SK-N-SH (cell line): ENCODE measurements around the gene FTO. TPM values are rescaled to one million over a fixed set of nuclear protein-coding genes. Genes with fewer than 3 reads are reported as not detected.

ENCODE experiments used
- CTCF ChIA-PET: fragments of 300-600, 350-600 bp; formaldehyde crosslinking; extraction: SDS; loops from one replicate; lab custom pipeline; 2021; lab: Yijun Ruan, JAX
- POLR2A ChIA-PET: fragments of 350-600 bp; sonication (Branson Sonifier 250); formaldehyde crosslinking; extraction: SDS; loops from one replicate; lab custom pipeline; 2020; ENCODE audit warnings: antibody characterized with exemption, inconsistent platforms; lab: Yijun Ruan, JAX
- DNase-seq: peaks from one replicate; pipeline ENCODE4 v3.0.0; 2012
- H2AFZ ChIP-seq: fragments of 200-600 bp; sonication (generic); 2 replicates; pipeline ENCODE4 v1.8.1; 2016; ENCODE audit warnings: antibody characterized with exemption, mild to moderate bottlenecking, low read depth
- H3F3A ChIP-seq: fragments of 200-600 bp; sonication (generic); replicated peaks from 2 replicates; pipeline ENCODE3; 2016; ENCODE audit warnings: antibody characterized with exemption, mild to moderate bottlenecking; ENCODE audit not compliant: insufficient read depth
- H3K27ac ChIP-seq, 2 experiments: fragments of 200-500 bp in 1 of 2; fragments of 200-600 bp in 1 of 2; sonication (Bioruptor generic) in 1 of 2; sonication (generic), shearing (Covaris generic) in 1 of 2; 2 replicates each; pipeline versions ENCODE4 v1.5.1 to v1.6.1; 2014 to 2016; ENCODE audit warnings: low read depth in 2 of 2, inconsistent platforms in 1 of 2, low read length in 1 of 2, mild to moderate bottlenecking in 1 of 2, mixed read lengths in 1 of 2
- H3K27me3 ChIP-seq: fragments of 200-600 bp; sonication (generic), shearing (Covaris generic); 2 replicates; pipeline ENCODE4 v1.6.1; 2016; ENCODE audit warnings: mixed run types; ENCODE audit not compliant: insufficient read depth
- H3K36me3 ChIP-seq, 2 experiments: fragments of 200-500 bp in 1 of 2; fragments of 200-600 bp in 1 of 2; sonication (Bioruptor generic) in 1 of 2; sonication (generic) in 1 of 2; replicated peaks in 1 of 2; 2 replicates each; pipeline versions ENCODE3 to v1.5.1; 2014 to 2016; ENCODE audit warnings: low read length in 1 of 2, mild to moderate bottlenecking in 1 of 2; ENCODE audit not compliant: insufficient read depth in 2 of 2, control insufficient read depth in 1 of 2
- H3K4me1 ChIP-seq, 2 experiments: fragments of 200-500 bp in 1 of 2; fragments of 200-600 bp in 1 of 2; sonication (Bioruptor generic) in 1 of 2; sonication (generic), shearing (Covaris generic) in 1 of 2; 2 replicates each; pipeline versions ENCODE4 v1.5.1 to v1.6.1; 2014 to 2016; ENCODE audit warnings: low read depth in 1 of 2, low read length in 1 of 2, mixed run types in 1 of 2; ENCODE audit not compliant: insufficient read depth in 2 of 2, control insufficient read depth in 1 of 2
- H3K4me2 ChIP-seq: fragments of 200-600 bp; sonication (generic), shearing (Covaris generic); 2 replicates; pipeline ENCODE4 v1.6.1; 2017; ENCODE audit warnings: mixed run types
- H3K4me3 ChIP-seq, 2 experiments: fragments of 200-500 bp in 1 of 2; fragments of 200-600 bp in 1 of 2; sonication (Bioruptor generic) in 1 of 2; sonication (generic), shearing (Covaris generic) in 1 of 2; 2 replicates each; pipeline versions ENCODE4 v1.5.1 to v1.8.1; 2014 to 2016; ENCODE audit warnings: low read depth in 2 of 2, inconsistent platforms in 1 of 2, low read length in 1 of 2, mild to moderate bottlenecking in 1 of 2, mixed read lengths in 1 of 2, moderate library complexity in 1 of 2
- H3K79me2 ChIP-seq: fragments of 200-600 bp; sonication (generic); 2 replicates; pipeline ENCODE4 v1.8.1; 2017; ENCODE audit warnings: mild to moderate bottlenecking; ENCODE audit not compliant: insufficient read depth
- H3K9ac ChIP-seq: fragments of 200-600 bp; sonication (generic); 2 replicates; pipeline ENCODE4 v1.6.1; 2017; ENCODE audit warnings: mixed run types
- H3K9me2 ChIP-seq: fragments of 200-600 bp; sonication (generic); 2 replicates; pipeline ENCODE4 v1.6.1; 2017; ENCODE audit warnings: mixed run types
- H3K9me3 ChIP-seq: fragments of 200-600 bp; sonication (generic); 2 replicates; pipeline ENCODE4 v1.6.1; 2017; ENCODE audit warnings: mixed run types, mild to moderate bottlenecking, moderate library complexity
- H4K20me1 ChIP-seq: fragments of 200-600 bp; sonication (generic); 2 replicates; pipeline ENCODE4 v1.6.1; 2017; ENCODE audit warnings: mild to moderate bottlenecking, mixed run types; ENCODE audit not compliant: insufficient read depth
- ELF1 ChIP-seq: IDR thresholded peaks from 2 replicates; pipeline ENCODE4 v1.4.0; 2012
- EP300 ChIP-seq, 2 experiments: IDR thresholded peaks; 2 replicates each; pipeline versions ENCODE4 v1.4.0 to v1.6.1; 2012; ENCODE audit warnings: borderline replicate concordance in 1 of 2, low read depth in 1 of 2, low read length in 1 of 2
- EZH2phosphoT487 ChIP-seq: fragments of 200-600 bp; sonication (generic); IDR thresholded peaks from 2 replicates; pipeline ENCODE4 v1.6.1; 2017; ENCODE audit warnings: low read depth, mixed run types, mild to moderate bottlenecking, antibody characterized with exemption, moderate library complexity, borderline replicate concordance
- FOXJ3 ChIP-seq: sonication (generic); formaldehyde crosslinking; IDR thresholded peaks from 2 replicates; pipeline ENCODE4 v1.5.1; 2020; ENCODE audit warnings: mild to moderate bottlenecking, missing genetic modification reagents
- FOXM1 ChIP-seq: IDR thresholded peaks from 2 replicates; pipeline ENCODE4 v1.4.0; 2012; ENCODE audit warnings: low read depth, mild to moderate bottlenecking
- GATA2 ChIP-seq: sonication (generic); formaldehyde crosslinking; IDR thresholded peaks from 2 replicates; pipeline ENCODE4 v1.5.0; 2020; ENCODE audit warnings: mild to moderate bottlenecking, missing genetic modification reagents
- JUND ChIP-seq: IDR thresholded peaks from 2 replicates; pipeline ENCODE4 v1.4.0; 2012
- MEF2A ChIP-seq: IDR thresholded peaks from 2 replicates; pipeline ENCODE4 v1.4.0; 2012; ENCODE audit warnings: low read depth, borderline replicate concordance
- MXI1 ChIP-seq: IDR thresholded peaks from 2 replicates; pipeline ENCODE4 v1.6.1; 2012; ENCODE audit warnings: mild to moderate bottlenecking, low read depth, low read length, improper control_type of control experiment
- NFIC ChIP-seq: IDR thresholded peaks from 2 replicates; pipeline ENCODE4 v1.4.0; 2012; ENCODE audit warnings: borderline replicate concordance
- PBX3 ChIP-seq: IDR thresholded peaks from 2 replicates; pipeline ENCODE4; 2012
- POLR2AphosphoS5 ChIP-seq: IDR thresholded peaks from 2 replicates; pipeline ENCODE4 v1.6.1; 2012; ENCODE audit warnings: low read depth, low read length
- REST ChIP-seq: IDR thresholded peaks from 2 replicates; pipeline ENCODE4 v1.6.1; 2012; ENCODE audit warnings: mild to moderate bottlenecking, low read depth, low read length, moderate library complexity
- RFX5 ChIP-seq: IDR thresholded peaks from 2 replicates; pipeline ENCODE4 v1.6.1; 2012; ENCODE audit warnings: mild to moderate bottlenecking, improper control_type of control experiment, low read length
- RXRA ChIP-seq: IDR thresholded peaks from 2 replicates; pipeline ENCODE4 v1.4.0; 2012; ENCODE audit warnings: low read depth, mild to moderate bottlenecking, borderline replicate concordance
- SMC3 ChIP-seq: IDR thresholded peaks from 2 replicates; pipeline ENCODE4 v1.6.1; 2012; ENCODE audit warnings: low read depth, low read length, improper control_type of control experiment
- TCF12 ChIP-seq: IDR thresholded peaks from 2 replicates; pipeline ENCODE4 v1.4.0; 2012
- TEAD4 ChIP-seq: IDR thresholded peaks from 2 replicates; pipeline ENCODE4 v1.4.0; 2012; ENCODE audit warnings: mild to moderate bottlenecking, borderline replicate concordance; ENCODE audit not compliant: insufficient read depth
- YY1 ChIP-seq: IDR thresholded peaks from 2 replicates; pipeline ENCODE4 v1.4.0; 2012; ENCODE audit warnings: low read depth, mild to moderate bottlenecking
- WGBS: methylation state at CpG from one replicate; pipeline ENCODE4 v1.1.6; 2017; ENCODE audit warnings: low lambda C conversion rate; 5-methylcytosine and 5-hydroxymethylcytosine counted together
- polyA plus RNA-seq, 3 experiments: library from polyadenylated mRNA; depleted of rRNA; stranded (reverse); fragments of >200 nt; gene quantifications; 2 replicates each; pipeline ENCODE4 v1.2.3, GENCODE V29; 2012
- TF ChIP-seq, protein P1 (sequence below): IDR thresholded peaks from 2 replicates; pipeline ENCODE4 v1.4.0; 2012; ENCODE audit warnings: low read depth
- TF ChIP-seq, protein P2 (sequence below): fragments of 150-350 bp; IDR thresholded peaks from 2 replicates; pipeline ENCODE4 v1.6.1; 2016; ENCODE audit warnings: mild to moderate bottlenecking, low read depth, low read length
- TF ChIP-seq, protein P3 (sequence below): fragments of 200-600 bp; sonication (generic); IDR thresholded peaks from 2 replicates; pipeline ENCODE4 v1.6.1; 2017; ENCODE audit warnings: antibody characterized with exemption, mild to moderate bottlenecking, moderate library complexity

Gene FTO
- polyA plus RNA-seq, 1 of the 3 experiments (the other 2 are of a cell fraction) = 41.2 TPM

DNA sequence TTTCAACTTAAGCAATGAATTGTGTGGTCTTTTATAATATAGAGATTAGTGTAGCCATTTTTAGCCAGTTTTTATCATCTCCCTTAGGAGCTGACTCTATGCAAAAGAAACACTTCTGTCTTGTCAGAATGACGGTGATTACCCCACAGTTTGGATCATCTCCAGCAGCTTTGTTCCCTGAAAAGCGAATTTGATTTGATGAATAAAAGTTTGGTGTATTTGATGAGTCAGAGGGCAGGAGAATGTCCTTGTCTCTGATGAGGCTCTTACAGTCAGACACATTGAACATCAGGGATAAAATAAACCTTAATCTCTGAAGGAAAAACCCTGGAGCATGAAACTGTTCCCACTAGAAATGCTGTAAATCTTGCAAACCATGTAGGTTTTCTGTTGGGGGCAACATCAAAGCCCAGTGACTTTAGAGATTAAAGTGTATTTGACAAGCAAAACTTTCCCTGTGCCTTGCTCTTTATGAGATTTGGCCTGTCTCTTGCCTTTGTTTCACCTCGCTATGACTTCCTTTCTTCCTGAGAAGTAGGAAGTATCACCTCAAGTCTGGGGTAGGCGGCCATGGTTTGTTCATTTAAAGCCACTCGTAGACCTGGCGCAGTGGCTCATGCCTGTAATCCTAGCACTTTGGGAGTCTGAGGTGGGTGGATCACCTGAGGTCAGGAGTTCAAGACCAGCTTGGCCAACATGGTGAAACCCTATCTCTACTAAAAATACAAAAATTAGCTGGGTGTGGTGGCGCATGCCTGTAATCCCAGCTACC lies 209.3 kb downstream of the FTO start (continued):
- no peak for TF ChIP-seq FOXM1
- no peak for TF ChIP-seq EZH2phosphoT487
- TF ChIP-seq TEAD4 = peak; percentile 27; the same call in 1 of the 2 replicates
- TF ChIP-seq RFX5 = no peak
- no peak for TF ChIP-seq FOXJ3 (CRISPR knock-in tag)
- no peak for TF ChIP-seq POLR2AphosphoS5
- peak; percentile 48; the same call in 1 of the 2 replicates for TF ChIP-seq TCF12
- TF ChIP-seq MEF2A = no peak
- TF ChIP-seq, protein P1, sequence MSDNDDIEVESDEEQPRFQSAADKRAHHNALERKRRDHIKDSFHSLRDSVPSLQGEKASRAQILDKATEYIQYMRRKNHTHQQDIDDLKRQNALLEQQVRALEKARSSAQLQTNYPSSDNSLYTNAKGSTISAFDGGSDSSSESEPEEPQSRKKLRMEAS = 0 out of 2 replicates have a peak, but pooled peaks have one; percentile 13
- TF ChIP-seq GATA2 = no peak
- TF ChIP-seq, protein P2, sequence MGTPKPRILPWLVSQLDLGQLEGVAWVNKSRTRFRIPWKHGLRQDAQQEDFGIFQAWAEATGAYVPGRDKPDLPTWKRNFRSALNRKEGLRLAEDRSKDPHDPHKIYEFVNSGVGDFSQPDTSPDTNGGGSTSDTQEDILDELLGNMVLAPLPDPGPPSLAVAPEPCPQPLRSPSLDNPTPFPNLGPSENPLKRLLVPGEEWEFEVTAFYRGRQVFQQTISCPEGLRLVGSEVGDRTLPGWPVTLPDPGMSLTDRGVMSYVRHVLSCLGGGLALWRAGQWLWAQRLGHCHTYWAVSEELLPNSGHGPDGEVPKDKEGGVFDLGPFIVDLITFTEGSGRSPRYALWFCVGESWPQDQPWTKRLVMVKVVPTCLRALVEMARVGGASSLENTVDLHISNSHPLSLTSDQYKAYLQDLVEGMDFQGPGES = no peak
- peak; percentile 64 for TF ChIP-seq PBX3
- TF ChIP-seq RXRA = no peak
- peak; percentile 67 for TF ChIP-seq NFIC

- ChIA-PET POLR2A (no interaction called here), CTCF (no interaction called here)
- no peak for DNase-seq
- Histone ChIP-seq H3K27me3 (no peaks in the 10 kb centered on the region), H3K9ac (no peak overlapping the region), H3F3A (no peaks in the 10 kb centered on the region), H2AFZ (no peak overlapping the region), H3K4me3 (no peak overlapping the region), H3K36me3 (no peaks in the 10 kb centered on the region), H3K4me2 (no peak overlapping the region), H3K9me3 (no peaks in the 10 kb centered on the region), H3K27ac (0 out of 4 replicates have a peak overlapping the region, but pooled peaks of 1 of the 2 experiments have one; percentile 47), H3K9me2 (no peaks in the 10 kb centered on the region), H3K79me2 (no peaks in the 10 kb centered on the region), H3K4me1 (peaks cover 0 to 16% of the 10 kb centered on the region in 2 experiments; a peak in 2 of 4 replicates), H4K20me1 (no peaks in the 10 kb centered on the region)
- WGBS = 94% methylated on average over 9 of the region's 9 CpGs
- TF ChIP-seq REST (no peak), RXRA (no peak), YY1 (no peak), MXI1 (no peak), ELF1 (no peak), NFIC (no peak), EP300 (IDR thresholded peaks at IDR 0.05; ENCODE audit: borderline replicate concordance in 1 of 2, low read depth in 1 of 2, low read length in 1 of 2) (no peak), POLR2AphosphoS5 (no peak), JUND (no peak), SMC3 (no peak), FOXJ3 (CRISPR knock-in tag) (no peak)
- TF ChIP-seq, protein P3, sequence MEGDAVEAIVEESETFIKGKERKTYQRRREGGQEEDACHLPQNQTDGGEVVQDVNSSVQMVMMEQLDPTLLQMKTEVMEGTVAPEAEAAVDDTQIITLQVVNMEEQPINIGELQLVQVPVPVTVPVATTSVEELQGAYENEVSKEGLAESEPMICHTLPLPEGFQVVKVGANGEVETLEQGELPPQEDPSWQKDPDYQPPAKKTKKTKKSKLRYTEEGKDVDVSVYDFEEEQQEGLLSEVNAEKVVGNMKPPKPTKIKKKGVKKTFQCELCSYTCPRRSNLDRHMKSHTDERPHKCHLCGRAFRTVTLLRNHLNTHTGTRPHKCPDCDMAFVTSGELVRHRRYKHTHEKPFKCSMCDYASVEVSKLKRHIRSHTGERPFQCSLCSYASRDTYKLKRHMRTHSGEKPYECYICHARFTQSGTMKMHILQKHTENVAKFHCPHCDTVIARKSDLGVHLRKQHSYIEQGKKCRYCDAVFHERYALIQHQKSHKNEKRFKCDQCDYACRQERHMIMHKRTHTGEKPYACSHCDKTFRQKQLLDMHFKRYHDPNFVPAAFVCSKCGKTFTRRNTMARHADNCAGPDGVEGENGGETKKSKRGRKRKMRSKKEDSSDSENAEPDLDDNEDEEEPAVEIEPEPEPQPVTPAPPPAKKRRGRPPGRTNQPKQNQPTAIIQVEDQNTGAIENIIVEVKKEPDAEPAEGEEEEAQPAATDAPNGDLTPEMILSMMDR = no peak
- TF ChIP-seq, protein P1 = no peak
Measured at GRCh38 chr16:53913920-53914319, 210.0 kb downstream of the FTO start.
